HG03442 (cell line): ENCODE data around the gene FBXO31.

Source experiments
- ATAC-seq: cut with Tn5 transposase; IDR thresholded peaks from one replicate; pipeline ENCODE4 v1.9.1; 2021; ENCODE audit warnings: mild to moderate bottlenecking, moderate library complexity; ENCODE audit not compliant: unreplicated experiment

FBXO31 gene

DNA sequence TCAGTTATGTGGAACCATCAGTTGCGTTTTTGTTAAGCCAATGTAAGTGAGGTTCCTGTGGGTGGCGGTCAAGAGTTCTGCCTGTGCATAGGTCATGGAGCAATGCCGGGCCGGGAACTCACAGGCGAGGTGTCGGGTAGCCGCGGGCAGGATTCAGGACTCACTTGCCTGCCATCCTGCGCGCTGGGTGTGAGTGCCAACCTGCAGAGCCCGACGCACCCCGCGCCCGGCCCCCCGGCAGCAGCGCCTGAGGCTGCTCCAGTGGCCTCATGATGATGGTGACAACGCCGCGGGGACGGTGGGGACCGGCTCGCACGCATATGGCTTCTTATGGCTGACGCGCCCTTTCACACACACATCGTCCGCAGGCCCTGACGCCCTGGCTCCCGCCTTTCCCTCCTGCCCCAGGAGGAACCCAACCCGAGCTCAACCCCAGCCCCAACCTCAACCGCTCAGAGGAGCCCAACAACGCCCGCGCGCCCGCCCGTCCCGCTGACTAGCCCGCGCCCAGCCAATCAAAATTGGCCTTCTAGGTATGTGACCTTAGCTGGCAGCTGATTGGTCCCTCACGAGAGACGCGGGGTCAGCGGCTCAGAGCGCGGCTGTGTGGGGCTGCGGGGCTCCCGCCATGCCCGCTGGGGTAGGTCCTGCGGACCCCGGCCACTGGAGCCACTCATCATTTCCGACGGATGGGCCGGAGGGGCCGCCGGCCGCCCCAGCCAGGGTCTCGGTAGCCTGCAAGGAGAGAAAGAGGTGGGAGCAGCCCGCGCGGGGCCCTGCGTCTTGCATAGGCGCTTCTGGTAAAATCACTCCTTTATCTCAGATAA lies 66.4 kb downstream of the FBXO31 start, which contains the start of gene C16orf95:
Gene C16orf95 (minus strand): TSS at position 470 of the 827 bp plus-strand sequence. CDS start 150 bp downstream, at position 320.
- peak; percentile 85 for ATAC-seq

DNA sequence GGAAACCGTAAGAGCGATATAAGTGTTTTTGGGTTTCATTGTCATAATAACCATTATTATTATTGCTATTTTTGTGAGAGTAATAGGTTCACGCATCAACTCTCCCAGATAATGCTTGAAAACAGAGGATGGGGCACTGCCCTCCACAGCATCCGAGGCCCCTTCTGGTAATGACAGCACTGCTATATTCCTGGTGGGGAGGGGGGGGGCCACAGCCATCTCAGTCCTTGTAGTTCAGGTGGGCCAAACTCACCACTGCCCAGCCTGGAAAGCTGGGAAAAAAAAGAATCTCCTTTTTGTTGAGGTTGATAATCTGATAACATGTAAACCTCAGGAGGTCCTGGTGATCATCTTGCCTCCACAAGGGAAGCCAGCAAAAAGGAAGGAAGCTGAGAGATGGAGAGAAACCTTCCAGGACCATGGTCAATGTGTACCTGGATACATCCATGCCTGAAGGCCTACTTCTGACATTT lies 67.1 kb downstream of the FBXO31 start:
- no peak for ATAC-seq

DNA sequence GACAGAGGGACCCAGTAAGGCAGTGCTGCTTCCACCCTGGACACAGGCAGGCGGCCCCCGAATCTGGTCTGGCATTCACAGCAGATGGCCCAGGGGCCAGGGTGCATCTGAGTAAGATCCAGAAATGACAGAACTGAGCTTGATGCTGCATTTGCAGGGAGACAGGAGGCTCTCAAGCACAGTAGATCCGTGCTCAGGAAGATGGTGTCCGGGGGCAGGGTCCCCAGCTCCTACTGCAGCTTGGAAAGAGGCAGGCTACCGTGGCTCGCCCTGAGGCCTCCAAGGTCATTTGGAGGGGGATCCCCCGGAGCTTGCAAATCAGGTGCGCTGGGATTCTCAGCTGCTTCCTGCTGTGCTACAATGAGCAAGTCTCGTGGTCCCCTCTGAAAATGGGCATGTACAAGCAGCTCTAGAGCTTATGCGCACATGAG lies 68.6 kb downstream of the FBXO31 start:
- ATAC-seq, result no peak

- no peak for ATAC-seq
Observed at GRCh38 chr16:87312008-87312407, 71.6 kb downstream of the FBXO31 start.

DNA sequence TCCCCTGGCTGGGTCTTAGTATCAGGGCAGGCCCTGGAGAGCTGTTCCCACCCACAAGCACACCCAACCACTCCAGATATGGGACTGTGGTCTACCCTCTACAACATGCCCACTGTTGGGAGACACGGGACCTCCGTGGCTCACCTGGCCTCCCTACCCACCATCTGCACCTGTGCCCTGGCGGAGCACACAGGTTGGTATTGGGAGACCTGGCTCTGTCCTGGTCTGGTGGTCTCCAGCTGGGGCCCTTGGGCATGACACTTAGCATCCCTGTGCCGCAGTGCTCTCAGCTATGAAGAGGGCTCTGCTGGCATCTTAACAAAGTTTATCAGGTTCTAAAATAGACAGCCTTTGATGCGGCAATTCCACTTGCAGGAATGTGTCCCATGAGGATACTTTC lies 72.2 kb downstream of the FBXO31 start:
- ATAC-seq, result no peak

GRCh38 chr16:87310610-87311009 lies 73.0 kb downstream of the FBXO31 start:
- ATAC-seq, result no peak

DNA sequence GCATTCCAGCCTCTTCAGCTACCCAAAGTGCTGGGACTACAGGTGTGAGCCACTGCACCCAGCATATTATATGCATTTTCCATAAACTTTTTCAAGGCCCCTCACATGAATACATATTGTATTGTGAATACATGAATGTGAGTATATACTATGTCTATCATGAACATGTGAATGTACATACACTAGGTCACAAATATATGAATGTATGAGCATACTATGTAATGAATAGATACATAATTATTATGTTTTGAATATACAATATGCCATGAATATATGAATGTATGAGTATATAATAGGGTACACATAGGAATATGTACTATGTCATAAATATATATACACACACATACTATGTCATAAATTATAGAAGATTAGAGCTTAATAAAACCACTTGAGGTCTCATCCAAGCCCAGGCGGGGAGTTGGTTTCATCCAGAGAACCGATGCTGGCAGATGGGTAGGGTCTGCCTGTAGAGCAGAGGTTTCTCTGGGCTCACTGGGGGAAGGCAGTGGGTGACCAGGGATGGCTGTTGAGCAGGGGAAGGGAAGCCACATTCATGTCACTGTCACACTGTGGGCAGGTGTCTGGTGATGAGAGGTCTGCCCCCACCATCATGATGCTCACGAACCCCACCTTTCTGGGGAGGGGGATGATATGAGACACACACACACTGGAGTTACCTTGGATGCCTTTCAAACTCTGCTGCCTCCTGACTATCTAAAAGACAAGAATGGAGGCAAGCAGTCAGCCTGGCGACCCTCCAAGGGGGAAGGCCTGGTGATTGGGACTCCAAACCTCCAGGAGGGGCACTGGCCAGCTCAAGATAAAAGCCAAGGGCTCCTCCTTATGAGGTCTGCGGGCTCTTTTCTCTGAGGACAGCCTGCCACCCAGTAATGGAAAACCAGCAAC lies 73.7 kb downstream of the FBXO31 start:
- no peak for ATAC-seq

- no peak for ATAC-seq
Observed at GRCh38 chr16:87308826-87309225, 74.8 kb downstream of the FBXO31 start.

DNA sequence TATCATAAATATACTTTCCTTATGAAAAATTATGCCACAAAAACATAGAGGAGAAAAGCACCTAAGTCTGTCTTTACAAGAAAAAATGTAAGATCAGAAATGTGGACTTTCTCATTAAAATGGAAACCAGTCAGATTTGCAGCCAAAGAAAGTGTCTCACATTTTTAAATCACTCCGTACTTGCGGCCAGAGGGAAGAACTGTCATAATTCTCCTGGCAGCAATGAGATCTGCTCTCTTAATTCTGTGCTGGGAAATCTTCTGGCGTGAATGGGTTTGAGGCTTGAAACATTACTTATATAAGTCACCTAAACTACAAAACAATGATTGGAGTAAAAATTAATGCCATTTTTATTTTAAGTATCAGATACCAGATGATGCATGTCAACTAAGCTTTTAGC lies 77.1 kb downstream of the FBXO31 start:
- ATAC-seq, result no peak

- ATAC-seq, result no peak
Observed at GRCh38 chr16:87305505-87306391, 77.8 kb downstream of the FBXO31 start.

DNA sequence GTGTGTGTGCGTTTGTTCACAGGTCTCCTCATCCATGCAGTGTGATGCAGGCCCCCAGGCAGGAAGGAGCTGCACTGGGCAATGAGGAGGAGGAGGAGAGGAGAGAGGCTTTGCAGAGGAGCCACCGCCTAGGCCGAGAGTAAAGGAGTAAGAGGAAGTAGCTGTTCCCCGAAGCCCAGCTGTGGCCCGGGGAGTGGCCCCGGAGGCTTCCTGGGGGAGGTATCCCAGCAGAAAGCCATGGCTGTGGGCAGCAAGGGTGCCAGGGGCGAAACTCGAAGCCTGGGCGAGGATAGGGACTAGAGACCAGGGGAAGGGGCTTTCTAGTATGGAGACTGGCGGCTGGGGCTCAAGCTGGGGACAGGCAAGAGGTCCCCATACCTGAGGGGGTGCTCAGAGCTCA lies 78.6 kb downstream of the FBXO31 start:
- no peak for ATAC-seq

DNA sequence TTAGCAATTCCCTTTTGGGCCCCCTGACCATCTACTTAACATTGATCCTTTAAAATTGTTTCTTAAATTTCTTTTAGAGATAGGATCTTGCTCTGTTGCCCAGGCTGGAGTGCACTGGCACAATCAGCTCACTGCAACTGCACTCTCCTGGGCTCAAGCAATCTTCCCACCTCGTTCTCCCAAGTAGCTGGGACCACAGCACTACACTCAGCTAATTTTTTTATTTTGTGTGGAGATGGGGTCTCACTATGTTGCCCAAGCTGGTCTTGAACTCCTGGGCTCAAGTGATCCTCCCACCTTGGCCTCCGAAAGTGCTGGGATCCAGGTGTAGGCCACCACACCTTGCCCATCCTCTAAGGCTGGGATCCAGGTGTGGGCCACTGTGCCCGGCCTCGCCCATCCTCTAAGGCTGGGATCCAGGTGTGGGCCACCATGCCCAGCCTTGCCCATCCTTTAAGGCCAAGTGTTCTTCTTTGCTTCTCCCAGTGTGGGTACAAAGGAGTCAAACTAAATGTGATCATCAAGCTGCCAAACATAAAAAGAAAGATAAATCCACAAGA lies 79.5 kb downstream of the FBXO31 start:
- no peak for ATAC-seq

DNA sequence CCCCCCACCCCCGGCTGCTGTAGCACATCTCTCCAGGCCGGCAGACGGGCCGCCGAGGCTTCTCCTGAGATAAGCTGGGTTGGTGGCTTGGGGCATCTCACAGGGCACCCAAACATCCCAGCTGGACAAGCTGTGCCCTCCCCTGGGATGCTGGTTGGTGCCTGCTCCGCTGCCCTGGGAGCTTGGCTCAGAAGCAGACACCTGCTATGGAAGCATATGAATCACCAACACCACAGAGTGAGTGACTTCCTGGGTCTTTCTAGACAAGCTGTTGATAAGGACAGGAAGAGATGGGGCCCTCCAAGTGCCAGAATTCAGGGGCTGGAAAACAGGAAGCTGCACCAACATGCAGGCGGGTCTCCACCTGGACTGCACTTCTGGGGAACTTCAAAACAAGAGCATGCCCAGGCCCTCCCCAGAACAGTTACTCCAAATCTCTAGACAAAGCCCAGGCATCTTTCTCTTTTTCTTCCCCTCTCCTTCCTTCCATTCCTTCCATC lies 80.1 kb downstream of the FBXO31 start:
- no peak for ATAC-seq

DNA sequence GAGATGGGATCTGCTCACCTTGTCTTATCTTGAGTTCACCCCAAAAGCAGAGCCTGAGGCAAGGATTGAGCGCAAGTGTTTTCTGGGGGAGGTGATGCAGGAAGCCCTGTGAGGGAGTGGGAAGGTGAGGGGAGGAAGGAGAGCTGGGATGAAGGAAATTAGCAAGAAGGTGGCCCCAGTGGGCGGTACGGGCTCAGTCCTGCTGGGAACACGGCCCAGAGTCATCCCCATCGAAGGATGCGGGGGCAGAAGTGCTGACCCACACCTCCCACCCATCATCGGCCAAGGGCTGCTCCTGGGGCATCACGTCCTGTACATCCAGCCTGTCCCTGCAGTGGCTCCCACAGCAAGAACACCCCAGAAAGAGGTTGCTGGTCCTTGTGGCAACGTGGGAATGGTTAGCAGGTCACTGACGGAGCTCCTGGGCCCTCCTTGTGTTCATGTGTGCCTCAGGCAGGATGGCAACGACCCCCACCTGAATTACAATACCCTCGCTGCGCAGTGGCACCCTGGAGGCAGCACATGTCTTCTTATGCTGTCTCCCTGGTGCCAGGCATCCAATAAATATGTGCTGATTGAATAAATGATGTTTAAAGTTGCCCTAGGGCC lies 84.6 kb downstream of the FBXO31 start:
- ATAC-seq, result no peak

DNA sequence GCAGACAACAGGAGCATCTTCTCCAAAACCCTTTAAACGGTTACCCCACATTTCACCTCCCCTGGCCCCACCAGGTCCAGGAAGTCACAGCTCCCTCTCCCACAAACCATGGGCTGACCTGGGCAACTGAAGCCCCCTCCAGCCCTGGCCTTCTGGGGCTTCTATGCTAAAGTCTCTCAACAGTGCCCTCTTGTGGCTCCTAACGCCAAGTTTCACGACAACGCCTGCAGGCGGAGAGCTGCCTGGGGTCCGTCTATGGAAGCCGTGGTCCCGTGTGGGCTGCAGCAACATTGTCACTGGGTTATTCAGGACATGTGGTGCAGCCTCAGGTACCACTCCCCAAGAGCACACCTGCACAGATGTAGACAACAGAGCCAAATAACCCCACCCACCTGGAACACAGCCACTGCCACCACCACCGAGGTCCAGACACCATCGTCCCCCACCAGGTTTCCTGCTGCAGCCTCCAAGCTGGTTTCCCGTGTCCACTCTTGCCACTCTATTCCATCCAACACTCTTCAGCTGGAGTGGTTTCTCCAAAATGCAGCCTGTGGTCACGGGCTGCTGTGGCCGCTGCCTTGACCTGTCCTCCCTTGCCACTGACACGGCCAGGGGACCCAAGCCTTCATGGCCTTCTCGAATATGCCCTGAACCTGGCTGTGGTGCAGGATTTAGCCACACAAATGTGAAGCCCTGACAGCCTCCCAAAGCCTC lies 85.5 kb downstream of the FBXO31 start:
- no peak for ATAC-seq

- no peak for ATAC-seq
Observed at GRCh38 chr16:87297407-87297806, 86.2 kb downstream of the FBXO31 start.

GRCh38 chr16:87295661-87296531 lies 87.7 kb downstream of the FBXO31 start:
- no peak for ATAC-seq

GRCh38 chr16:87295259-87295658 lies 88.3 kb downstream of the FBXO31 start:
- no peak for ATAC-seq
